ENCODE results near the gene LAMB1.

DNA sequence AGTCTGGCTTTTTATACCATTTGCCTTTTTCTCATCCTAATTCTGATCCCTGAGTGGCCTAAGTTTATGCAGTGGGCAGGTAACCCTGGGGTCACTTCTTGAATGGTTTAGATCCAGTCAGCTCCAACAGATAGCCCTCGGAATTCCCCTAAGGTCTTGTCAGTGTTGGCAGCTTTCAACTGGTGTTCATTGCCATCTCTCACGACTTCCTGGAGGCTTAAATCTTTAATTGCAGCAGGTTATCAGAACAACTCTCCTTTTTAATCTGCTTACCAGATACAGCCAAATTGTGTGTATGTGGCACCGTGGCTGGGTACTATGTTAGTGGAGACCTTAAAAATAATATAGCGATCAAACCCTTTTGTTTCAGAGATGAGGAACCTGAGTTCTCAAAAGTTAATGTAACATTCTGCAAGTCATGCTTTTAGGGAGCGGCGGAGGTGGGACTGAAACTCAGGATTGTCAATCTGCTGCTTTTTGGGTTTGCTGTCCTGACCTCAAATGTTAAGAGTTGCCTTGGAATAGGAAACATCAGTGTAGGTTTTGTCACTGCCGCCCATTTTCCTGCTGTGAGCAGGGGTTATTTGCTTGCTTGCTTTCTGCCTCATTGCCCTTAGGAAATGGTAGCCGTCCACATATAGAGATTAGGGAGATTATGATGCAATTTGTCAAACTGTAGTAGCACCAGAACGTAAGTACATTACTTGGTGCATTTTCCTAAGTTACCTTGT is 111.2 kb downstream of the LAMB1 start:
- TF ChIP-seq, protein P1, sequence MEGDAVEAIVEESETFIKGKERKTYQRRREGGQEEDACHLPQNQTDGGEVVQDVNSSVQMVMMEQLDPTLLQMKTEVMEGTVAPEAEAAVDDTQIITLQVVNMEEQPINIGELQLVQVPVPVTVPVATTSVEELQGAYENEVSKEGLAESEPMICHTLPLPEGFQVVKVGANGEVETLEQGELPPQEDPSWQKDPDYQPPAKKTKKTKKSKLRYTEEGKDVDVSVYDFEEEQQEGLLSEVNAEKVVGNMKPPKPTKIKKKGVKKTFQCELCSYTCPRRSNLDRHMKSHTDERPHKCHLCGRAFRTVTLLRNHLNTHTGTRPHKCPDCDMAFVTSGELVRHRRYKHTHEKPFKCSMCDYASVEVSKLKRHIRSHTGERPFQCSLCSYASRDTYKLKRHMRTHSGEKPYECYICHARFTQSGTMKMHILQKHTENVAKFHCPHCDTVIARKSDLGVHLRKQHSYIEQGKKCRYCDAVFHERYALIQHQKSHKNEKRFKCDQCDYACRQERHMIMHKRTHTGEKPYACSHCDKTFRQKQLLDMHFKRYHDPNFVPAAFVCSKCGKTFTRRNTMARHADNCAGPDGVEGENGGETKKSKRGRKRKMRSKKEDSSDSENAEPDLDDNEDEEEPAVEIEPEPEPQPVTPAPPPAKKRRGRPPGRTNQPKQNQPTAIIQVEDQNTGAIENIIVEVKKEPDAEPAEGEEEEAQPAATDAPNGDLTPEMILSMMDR (IDR thresholded peaks at IDR 0.05): no peak
- no peak for TF ChIP-seq POLR2A (IDR thresholded peaks at IDR 0.05)

Measured in body of pancreas (tissue), 4 donors.